ENCODE results near the gene NFKB2.

DNA sequence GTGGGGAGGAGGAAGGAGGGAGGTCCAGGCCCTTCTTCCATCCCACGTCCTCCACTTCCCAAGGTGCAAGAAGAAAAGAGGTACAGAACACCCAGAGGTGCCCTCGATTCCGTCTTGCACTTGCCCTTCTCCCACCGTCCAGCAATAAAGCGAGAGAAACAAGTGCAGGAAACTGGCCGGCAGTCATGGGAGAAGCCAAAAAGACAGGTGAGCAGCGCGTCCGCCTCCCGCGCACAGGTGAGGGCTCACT lies 54.5 kb downstream of the NFKB2 start:
- TF ChIP-seq, protein P1, sequence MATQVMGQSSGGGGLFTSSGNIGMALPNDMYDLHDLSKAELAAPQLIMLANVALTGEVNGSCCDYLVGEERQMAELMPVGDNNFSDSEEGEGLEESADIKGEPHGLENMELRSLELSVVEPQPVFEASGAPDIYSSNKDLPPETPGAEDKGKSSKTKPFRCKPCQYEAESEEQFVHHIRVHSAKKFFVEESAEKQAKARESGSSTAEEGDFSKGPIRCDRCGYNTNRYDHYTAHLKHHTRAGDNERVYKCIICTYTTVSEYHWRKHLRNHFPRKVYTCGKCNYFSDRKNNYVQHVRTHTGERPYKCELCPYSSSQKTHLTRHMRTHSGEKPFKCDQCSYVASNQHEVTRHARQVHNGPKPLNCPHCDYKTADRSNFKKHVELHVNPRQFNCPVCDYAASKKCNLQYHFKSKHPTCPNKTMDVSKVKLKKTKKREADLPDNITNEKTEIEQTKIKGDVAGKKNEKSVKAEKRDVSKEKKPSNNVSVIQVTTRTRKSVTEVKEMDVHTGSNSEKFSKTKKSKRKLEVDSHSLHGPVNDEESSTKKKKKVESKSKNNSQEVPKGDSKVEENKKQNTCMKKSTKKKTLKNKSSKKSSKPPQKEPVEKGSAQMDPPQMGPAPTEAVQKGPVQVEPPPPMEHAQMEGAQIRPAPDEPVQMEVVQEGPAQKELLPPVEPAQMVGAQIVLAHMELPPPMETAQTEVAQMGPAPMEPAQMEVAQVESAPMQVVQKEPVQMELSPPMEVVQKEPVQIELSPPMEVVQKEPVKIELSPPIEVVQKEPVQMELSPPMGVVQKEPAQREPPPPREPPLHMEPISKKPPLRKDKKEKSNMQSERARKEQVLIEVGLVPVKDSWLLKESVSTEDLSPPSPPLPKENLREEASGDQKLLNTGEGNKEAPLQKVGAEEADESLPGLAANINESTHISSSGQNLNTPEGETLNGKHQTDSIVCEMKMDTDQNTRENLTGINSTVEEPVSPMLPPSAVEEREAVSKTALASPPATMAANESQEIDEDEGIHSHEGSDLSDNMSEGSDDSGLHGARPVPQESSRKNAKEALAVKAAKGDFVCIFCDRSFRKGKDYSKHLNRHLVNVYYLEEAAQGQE (tag by site-specific recombination; IDR thresholded peaks at IDR 0.05), result no peak
- TF ChIP-seq, protein P2, sequence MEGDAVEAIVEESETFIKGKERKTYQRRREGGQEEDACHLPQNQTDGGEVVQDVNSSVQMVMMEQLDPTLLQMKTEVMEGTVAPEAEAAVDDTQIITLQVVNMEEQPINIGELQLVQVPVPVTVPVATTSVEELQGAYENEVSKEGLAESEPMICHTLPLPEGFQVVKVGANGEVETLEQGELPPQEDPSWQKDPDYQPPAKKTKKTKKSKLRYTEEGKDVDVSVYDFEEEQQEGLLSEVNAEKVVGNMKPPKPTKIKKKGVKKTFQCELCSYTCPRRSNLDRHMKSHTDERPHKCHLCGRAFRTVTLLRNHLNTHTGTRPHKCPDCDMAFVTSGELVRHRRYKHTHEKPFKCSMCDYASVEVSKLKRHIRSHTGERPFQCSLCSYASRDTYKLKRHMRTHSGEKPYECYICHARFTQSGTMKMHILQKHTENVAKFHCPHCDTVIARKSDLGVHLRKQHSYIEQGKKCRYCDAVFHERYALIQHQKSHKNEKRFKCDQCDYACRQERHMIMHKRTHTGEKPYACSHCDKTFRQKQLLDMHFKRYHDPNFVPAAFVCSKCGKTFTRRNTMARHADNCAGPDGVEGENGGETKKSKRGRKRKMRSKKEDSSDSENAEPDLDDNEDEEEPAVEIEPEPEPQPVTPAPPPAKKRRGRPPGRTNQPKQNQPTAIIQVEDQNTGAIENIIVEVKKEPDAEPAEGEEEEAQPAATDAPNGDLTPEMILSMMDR (tag by site-specific recombination; IDR thresholded peaks at IDR 0.05), result no peak; the same call in 1 of the 2 replicates
